ENCODE results near the gene ESF1. TPM values are rescaled to one million over a fixed set of nuclear protein-coding genes. Genes with fewer than 3 reads are reported as not detected.

Gene ESF1
- total and polyA plus RNA-seq, 10 of the 15 experiments (the other 5 are each of a cell fraction or from before 2014, with no cell fraction given) = 9.2 to 36.2 (median 18.4) TPM

DNA sequence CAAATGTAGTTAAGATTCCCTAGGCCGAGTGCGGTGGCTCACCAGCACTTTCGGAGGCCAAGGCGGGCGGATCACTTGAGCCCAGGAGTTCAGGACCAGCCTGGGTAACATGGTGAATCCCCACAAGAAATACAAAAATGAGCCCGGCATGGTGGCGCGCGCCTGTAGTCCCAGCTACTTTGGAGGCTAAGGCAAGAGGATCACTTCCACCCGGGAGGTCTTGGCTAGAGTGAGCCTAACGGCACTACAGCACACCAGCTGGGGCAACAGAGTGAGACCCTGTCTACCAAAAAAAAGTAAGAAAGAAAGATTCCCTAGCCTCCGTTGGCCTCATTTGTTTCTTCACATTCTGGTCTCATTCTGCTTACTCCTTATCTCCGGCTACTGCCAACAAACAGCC lies 1.2 kb downstream of the ESF1 start:
- no peak overlapping the region for H3K27ac ChIP-seq (ENCODE audit: control insufficient read depth, insufficient read depth)
- FAIRE-seq (no peak), ATAC-seq (no peak), DNase-seq (ENCODE audit: low read depth, low spot score) (no peak)
- H3K9me3 ChIP-seq (replicated peaks; ENCODE audit: control insufficient read depth, insufficient read depth, low read length) = no peaks in the 10 kb centered on the region
- intact Hi-C loops (cut with micrococcal nuclease; ENCODE audit: unreplicated experiment) = loop anchor here (5.0 kb wide), 1 partner anchor 146 kb away; the partner anchor contains the start of gene TASP1
- peaks cover 47% of the 10 kb centered on the region for H3K79me2 ChIP-seq (ENCODE audit: control insufficient read depth, insufficient read depth, low read length)
- ChIA-PET RAD21 (ENCODE audit: unreplicated experiment) (interaction anchor here (2.8 kb wide), 1 partner anchor 11 kb away, joined by 20 read pairs; no protein-coding TSS in a partner anchor), POLR2A (interaction anchor here (0.6 to 1.4 kb wide), 2 partner anchors 11 to 172 kb away, joined by 3 to 4 read pairs; no protein-coding TSS in a partner anchor), CTCF (interaction anchor here (0.8 to 3.4 kb wide), 5 partner anchors 11 to 459 kb away, joined by 3 to 30 read pairs (median 3); no protein-coding TSS in a partner anchor), SMC1A (ENCODE audit: uncharacterized antibody, unreplicated experiment) (interaction anchor here (1.7 to 1.9 kb wide), 2 partner anchors 11 to 15 kb away, joined by 3 to 14 read pairs; no protein-coding TSS in a partner anchor)
- peak overlapping the region; percentile 85 for H3K4me2 ChIP-seq (ENCODE audit: control insufficient read depth, insufficient read depth)
- H3K9ac ChIP-seq (ENCODE audit: control insufficient read depth, insufficient read depth, low read length) = no peak overlapping the region
- no peaks in the 10 kb centered on the region for H4K20me1 ChIP-seq (ENCODE audit: control insufficient read depth, insufficient read depth)
- peaks cover 5% of the 10 kb centered on the region for H3K4me1 ChIP-seq (ENCODE audit: control insufficient read depth, insufficient read depth, low read length)
- H2AFZ ChIP-seq (ENCODE audit: control insufficient read depth, low read depth, low read length) = no peak overlapping the region
- 98% methylated on average over 13 of the region's 13 CpGs for WGBS (ENCODE audit: insufficient coverage, insufficient replicate concordance, low lambda C conversion rate, missing lambda C conversion rate)
- no peaks in the 10 kb centered on the region for H3K27me3 ChIP-seq (replicated peaks in 1 of 2; ENCODE audit: control insufficient read depth in 2 of 2, insufficient read depth in 2 of 2, low read length in 1 of 2)
- peak overlapping the region; percentile 99 for H3K4me3 ChIP-seq
- in situ Hi-C loops (cut with MboI) = loop anchor here (25.0 kb wide), 1 partner anchor 321 kb away; no protein-coding TSS in a partner anchor
- BruUV-seq (replicated peaks) = no TSS peak
- TF ChIP-seq ESRRA (IDR thresholded peaks at IDR 0.05; ENCODE audit: low read length) (no peak), STAT1 (conservative IDR thresholded peaks at IDR 0.05) (no peak), CREM (IDR thresholded peaks at IDR 0.05; ENCODE audit: low read depth) (no peak), HCFC1 (IDR thresholded peaks at IDR 0.05; ENCODE audit: low read length) (no peak), SRF (IDR thresholded peaks at IDR 0.05; ENCODE audit: low read depth in 2 of 2, low read length in 2 of 2) (no peak), EGR1 (IDR thresholded peaks at IDR 0.05; ENCODE audit: borderline replicate concordance in 1 of 2, low read depth in 2 of 2, low read length in 2 of 2) (no peak), NFYA (IDR thresholded peaks at IDR 0.05; ENCODE audit: borderline replicate concordance, low read depth, low read length) (no peak), POLR2A (IDR thresholded peaks at IDR 0.05; ENCODE audit: low read depth, low read length) (no peak), MXI1 (IDR thresholded peaks at IDR 0.05; ENCODE audit: low read depth, low read length) (no peak), SMC3 (IDR thresholded peaks at IDR 0.05; ENCODE audit: borderline replicate concordance, low read length) (no peak), RBBP5 (conservative IDR thresholded peaks at IDR 0.05) (no peak), NFXL1 (IDR thresholded peaks at IDR 0.05; ENCODE audit: borderline replicate concordance) (no peak), MTA2 (IDR thresholded peaks at IDR 0.05; ENCODE audit: low read depth) (no peak), NBN (IDR thresholded peaks at IDR 0.05) (no peak), IKZF1 (conservative IDR thresholded peaks at IDR 0.05) (no peak), SIX5 (IDR thresholded peaks at IDR 0.05; ENCODE audit: low read depth, low read length, severe bottlenecking) (no peak)
- TF ChIP-seq, protein P1, sequence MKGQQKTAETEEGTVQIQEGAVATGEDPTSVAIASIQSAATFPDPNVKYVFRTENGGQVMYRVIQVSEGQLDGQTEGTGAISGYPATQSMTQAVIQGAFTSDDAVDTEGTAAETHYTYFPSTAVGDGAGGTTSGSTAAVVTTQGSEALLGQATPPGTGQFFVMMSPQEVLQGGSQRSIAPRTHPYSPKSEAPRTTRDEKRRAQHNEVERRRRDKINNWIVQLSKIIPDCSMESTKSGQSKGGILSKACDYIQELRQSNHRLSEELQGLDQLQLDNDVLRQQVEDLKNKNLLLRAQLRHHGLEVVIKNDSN (IDR thresholded peaks at IDR 0.05; ENCODE audit: borderline replicate concordance, extremely low read length, insufficient read depth, low read depth, low read length) = no peak
- H3K36me3 ChIP-seq (ENCODE audit: control insufficient read depth in 2 of 2, insufficient read depth in 2 of 2, low read length in 1 of 2) = 0 out of 4 replicates have a peak, but pooled peaks cover 0 to 2% of the 10 kb centered on the region in 2 experiments

All from GM12878 (cell line).